ENCODE measurements around the gene LIG1. TPM values are rescaled to one million over a fixed set of nuclear protein-coding genes. Genes with fewer than 3 reads are reported as not detected.

The LIG1 gene
- total and polyA plus RNA-seq, 2 of the 13 experiments (the other 11 are each of a cell fraction or from before 2014, with no cell fraction given), result 20.1 to 64.4 TPM

GRCh38 chr19:48169939-48170803, at the start of gene LIG1, which contains the start of gene ZSWIM9 (continued):
- TF ChIP-seq, protein P1, sequence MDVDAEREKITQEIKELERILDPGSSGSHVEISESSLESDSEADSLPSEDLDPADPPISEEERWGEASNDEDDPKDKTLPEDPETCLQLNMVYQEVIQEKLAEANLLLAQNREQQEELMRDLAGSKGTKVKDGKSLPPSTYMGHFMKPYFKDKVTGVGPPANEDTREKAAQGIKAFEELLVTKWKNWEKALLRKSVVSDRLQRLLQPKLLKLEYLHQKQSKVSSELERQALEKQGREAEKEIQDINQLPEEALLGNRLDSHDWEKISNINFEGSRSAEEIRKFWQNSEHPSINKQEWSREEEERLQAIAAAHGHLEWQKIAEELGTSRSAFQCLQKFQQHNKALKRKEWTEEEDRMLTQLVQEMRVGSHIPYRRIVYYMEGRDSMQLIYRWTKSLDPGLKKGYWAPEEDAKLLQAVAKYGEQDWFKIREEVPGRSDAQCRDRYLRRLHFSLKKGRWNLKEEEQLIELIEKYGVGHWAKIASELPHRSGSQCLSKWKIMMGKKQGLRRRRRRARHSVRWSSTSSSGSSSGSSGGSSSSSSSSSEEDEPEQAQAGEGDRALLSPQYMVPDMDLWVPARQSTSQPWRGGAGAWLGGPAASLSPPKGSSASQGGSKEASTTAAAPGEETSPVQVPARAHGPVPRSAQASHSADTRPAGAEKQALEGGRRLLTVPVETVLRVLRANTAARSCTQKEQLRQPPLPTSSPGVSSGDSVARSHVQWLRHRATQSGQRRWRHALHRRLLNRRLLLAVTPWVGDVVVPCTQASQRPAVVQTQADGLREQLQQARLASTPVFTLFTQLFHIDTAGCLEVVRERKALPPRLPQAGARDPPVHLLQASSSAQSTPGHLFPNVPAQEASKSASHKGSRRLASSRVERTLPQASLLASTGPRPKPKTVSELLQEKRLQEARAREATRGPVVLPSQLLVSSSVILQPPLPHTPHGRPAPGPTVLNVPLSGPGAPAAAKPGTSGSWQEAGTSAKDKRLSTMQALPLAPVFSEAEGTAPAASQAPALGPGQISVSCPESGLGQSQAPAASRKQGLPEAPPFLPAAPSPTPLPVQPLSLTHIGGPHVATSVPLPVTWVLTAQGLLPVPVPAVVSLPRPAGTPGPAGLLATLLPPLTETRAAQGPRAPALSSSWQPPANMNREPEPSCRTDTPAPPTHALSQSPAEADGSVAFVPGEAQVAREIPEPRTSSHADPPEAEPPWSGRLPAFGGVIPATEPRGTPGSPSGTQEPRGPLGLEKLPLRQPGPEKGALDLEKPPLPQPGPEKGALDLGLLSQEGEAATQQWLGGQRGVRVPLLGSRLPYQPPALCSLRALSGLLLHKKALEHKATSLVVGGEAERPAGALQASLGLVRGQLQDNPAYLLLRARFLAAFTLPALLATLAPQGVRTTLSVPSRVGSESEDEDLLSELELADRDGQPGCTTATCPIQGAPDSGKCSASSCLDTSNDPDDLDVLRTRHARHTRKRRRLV (CRISPR knock-in tag; IDR thresholded peaks at IDR 0.05), result peak; percentile 97
- no peak for TF ChIP-seq ELF4 (CRISPR knock-in tag; IDR thresholded peaks at IDR 0.05; ENCODE audit: borderline replicate concordance)
- TF ChIP-seq ZNF3 (CRISPR knock-in tag; IDR thresholded peaks at IDR 0.05), result no peak
- no peak for TF ChIP-seq ZNF207 (IDR thresholded peaks at IDR 0.05; ENCODE audit: borderline replicate concordance)
- TF ChIP-seq SP4 (CRISPR knock-in tag; IDR thresholded peaks at IDR 0.05), result peak; percentile 97
- TF ChIP-seq REL (CRISPR knock-in tag; conservative IDR thresholded peaks at IDR 0.05), result peak; percentile 67; the same call in 1 of the 2 replicates
- TF ChIP-seq CREB3 (CRISPR knock-in tag; IDR thresholded peaks at IDR 0.05), result no peak
- TF ChIP-seq CHCHD3 (CRISPR knock-in tag; IDR thresholded peaks at IDR 0.05), result peak; percentile 88; the same call in 1 of the 2 replicates
- TF ChIP-seq ZIK1 (CRISPR knock-in tag; IDR thresholded peaks at IDR 0.05; ENCODE audit: borderline replicate concordance, low read depth), result no peak; the same call in 1 of the 2 replicates
- TF ChIP-seq FOXK2 (IDR thresholded peaks at IDR 0.05), result no peak
- peak; percentile 45; the same call in 1 of the 2 replicates for TF ChIP-seq ZNF598 (CRISPR knock-in tag; IDR thresholded peaks at IDR 0.05; ENCODE audit: borderline replicate concordance)
- peak; percentile 55 for TF ChIP-seq CTCF (CRISPR knock-in tag; IDR thresholded peaks at IDR 0.05)
- no peak for TF ChIP-seq TAF15 (IDR thresholded peaks at IDR 0.05; ENCODE audit: low read depth, low read length, poor library complexity, severe bottlenecking)
- no peak for TF ChIP-seq ZBTB46 (CRISPR knock-in tag; IDR thresholded peaks at IDR 0.05; ENCODE audit: borderline replicate concordance)
- no peak for TF ChIP-seq ZNF343 (CRISPR knock-in tag; IDR thresholded peaks at IDR 0.05)
- 0 out of 2 replicates have a peak, but pooled peaks have one; percentile 10 for TF ChIP-seq ZNF136 (CRISPR knock-in tag; IDR thresholded peaks at IDR 0.05; ENCODE audit: low read depth)
- TF ChIP-seq MTF1 (CRISPR knock-in tag; IDR thresholded peaks at IDR 0.05), result no peak
